Activated naive CD4-positive, alpha-beta T cell treated with anti-CD3 and anti-CD28 coated beads, Interleukin-2, amount 50 U/mL, for 16 hours (primary cell): ENCODE results near the gene CLEC14A.

ENCODE experiments used
- DNase-seq: peaks from one replicate; pipeline ENCODE4 v3.0.0-alpha.2; 2020

Gene CLEC14A, protein sequence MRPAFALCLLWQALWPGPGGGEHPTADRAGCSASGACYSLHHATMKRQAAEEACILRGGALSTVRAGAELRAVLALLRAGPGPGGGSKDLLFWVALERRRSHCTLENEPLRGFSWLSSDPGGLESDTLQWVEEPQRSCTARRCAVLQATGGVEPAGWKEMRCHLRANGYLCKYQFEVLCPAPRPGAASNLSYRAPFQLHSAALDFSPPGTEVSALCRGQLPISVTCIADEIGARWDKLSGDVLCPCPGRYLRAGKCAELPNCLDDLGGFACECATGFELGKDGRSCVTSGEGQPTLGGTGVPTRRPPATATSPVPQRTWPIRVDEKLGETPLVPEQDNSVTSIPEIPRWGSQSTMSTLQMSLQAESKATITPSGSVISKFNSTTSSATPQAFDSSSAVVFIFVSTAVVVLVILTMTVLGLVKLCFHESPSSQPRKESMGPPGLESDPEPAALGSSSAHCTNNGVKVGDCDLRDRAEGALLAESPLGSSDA

DNA sequence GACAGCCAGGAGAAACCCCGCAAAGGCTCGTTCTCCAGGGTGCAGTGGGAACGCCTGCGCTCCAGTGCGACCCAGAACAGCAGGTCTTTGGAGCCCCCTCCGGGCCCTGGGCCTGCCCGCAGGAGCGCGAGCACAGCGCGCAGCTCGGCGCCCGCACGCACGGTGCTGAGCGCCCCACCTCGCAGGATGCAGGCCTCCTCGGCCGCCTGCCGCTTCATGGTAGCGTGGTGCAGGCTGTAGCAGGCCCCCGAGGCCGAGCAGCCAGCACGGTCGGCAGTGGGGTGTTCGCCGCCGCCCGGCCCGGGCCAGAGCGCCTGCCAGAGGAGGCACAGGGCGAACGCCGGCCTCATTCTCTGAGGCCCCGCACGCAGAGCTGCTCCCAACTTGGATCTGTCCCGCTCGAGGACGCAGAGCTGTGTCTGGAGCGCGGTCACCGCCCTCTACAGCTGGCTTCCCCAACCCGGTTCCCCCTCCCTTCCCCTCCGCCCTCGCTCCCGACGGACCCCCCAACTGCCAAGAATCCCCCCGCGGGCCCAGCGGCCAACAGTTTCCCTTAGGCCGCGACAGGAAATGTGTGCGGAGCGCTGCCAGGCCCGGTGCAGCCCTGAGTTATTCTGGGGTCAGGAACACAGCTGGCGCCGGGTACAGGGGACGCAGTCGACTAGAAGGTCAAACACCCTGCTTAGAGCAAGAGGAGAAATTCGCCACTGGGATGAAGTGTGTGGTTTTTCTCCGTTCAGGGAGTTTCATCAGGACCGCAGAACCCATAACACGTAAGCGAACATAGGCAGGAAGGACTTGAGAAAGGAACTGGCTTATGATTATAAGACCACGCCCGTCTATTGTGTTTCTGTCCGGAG lies at the start of gene CLEC14A:
Gene CLEC14A, minus strand, starts transcription at position 421 of the 860 bp plus-strand sequence. Its CDS starts 71 bp downstream, at position 350.
- peak; percentile 23 for DNase-seq

GRCh38 chr14:38302966-38303365 lies 47.1 kb upstream of the CLEC14A start:
- DNase-seq = no peak

DNA sequence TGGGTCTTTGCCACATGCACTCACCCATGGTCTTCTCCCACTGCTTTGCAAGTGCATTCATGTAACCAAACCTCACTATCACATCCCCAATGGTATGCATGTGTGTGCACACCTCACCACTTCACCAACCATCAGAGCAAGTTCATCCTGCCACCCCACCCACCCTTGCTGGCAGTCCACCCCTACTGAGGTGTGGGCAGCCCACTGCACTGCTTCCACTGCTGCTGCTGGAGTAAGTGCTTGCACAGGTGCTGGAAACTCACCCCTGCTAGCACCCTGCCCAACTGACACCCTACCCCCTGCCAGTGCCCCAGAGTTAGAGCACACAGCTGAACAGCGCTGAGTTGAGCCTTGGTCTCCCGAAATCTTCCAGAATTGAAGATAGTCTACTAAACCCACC lies 46.1 kb upstream of the CLEC14A start:
- DNase-seq = no peak

GRCh38 chr14:38297681-38298080 lies 41.8 kb upstream of the CLEC14A start:
- no peak for DNase-seq

DNA sequence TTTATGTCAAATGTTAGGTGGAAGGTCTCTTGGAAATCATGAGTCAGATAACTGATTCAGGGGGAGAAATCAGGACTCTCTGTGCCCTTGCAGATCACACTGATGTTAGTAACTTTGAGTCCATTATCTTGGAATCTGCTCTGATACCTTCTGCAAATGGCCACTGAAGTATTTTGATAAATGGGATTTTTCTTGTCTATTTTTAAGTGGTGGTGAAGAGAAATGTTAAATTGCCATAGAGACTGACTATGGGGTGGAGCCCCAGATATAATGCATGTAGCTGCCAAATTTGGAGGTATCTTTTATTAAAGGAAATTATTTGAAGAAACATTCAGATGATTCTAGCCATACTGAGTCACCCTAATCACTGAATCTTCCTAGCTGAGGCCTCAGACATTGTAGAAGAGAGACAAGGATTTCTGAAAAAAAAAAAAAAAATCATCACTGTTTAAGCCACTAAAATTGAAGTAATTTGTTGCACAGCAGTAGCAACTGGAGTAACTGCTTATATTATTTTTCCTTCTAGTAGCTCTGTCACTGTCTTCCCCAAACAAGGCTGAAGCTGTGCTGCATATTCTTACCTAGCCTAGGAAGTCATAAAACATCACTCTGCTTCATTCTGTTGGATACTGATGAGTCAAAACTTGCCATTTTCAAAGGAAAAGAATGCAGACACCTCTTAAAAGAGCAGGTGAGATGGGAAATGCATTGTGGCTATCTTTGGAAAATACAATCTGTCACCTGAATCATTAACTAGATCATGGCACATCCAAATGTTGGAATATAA lies 36.0 kb upstream of the CLEC14A start:
- DNase-seq = no peak

DNA sequence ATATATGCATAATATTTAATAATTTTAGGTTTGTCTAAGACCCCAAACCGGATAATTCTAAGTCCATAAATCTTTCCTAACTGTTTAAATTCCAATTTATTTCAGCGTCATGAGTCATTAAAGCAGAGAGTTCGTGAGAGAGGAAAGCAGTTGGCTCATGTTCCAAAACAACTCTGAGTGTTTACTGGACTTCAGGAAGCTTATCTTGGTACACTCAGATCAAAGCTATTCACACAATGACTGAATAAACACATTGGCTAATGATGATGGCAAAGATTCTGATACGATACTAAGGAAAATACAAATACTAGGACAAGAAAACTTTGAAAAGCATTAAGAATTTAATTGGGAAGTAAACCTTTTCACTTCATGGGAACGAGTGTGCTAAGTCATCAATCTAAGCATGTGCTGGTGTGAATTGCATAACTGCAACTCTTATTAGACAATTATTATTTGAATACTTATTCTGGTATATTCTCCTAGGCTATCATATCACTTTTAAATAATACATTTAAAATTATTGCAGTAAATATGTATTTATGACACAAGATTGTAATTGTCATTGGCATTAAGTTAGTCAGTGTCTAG lies 34.8 kb upstream of the CLEC14A start:
- no peak for DNase-seq

GRCh38 chr14:38286452-38286851 lies 30.6 kb upstream of the CLEC14A start:
- DNase-seq = no peak

DNA sequence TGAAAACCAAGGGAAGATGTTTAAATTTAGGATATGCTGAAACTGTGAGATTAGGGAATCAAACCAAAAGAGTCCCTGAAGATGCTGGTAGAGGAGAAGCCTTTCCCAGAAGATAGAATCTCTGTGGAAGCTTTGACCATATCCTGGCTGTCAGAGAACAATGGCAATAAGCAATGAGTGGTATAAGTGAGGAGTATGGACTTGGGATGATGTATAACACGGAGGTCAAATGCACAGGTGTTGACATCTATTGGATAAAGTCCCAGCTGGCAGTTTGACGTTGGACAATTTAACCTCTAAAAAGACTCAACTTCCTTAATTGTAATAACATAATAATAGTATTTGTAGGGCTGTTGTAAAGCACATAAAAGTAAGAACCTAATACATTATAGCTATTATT lies 30.1 kb upstream of the CLEC14A start:
- no peak for DNase-seq

GRCh38 chr14:38282936-38283335 lies 27.0 kb upstream of the CLEC14A start:
- DNase-seq = no peak

DNA sequence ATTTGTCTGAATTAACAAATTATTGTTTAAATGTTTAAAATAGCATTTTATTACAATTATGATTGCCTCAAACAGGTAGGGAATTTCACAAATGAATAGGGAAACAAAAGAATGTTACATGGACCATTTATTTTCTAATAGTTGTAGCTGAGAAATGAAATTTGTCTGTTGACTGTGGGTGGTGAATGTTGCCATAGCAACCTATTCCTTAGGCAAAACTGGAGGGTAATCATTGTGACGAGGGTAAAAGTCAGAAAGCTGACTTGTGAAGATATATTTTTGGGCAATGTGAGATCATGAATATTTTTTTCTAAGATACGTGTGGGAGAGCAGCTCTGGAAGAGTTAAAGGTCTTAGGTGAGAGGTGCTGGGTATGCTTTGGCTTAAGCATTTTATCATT lies 24.2 kb upstream of the CLEC14A start:
- DNase-seq = no peak

DNA sequence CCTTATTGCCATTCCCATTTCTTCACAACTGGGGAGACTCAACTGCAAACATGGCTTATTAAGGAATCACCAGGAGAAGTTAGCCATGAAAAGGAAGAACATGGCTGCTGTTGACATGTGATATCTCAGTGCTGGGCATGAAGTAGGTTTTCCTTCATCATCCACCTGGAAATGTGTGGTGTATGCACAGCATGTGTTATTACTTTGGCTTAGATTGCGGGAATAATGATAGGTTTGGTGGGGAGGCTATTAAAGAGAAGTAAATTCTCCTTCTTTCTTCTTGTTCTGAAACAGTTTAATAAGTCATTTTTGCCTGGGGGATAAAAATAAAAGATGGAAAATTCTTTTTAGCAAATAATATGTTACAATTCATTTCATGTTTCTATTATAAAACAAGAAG lies 23.7 kb upstream of the CLEC14A start:
- DNase-seq = no peak

GRCh38 chr14:38278035-38278434 lies 22.1 kb upstream of the CLEC14A start:
- no peak for DNase-seq

GRCh38 chr14:38262844-38263243 lies 7.0 kb upstream of the CLEC14A start:
- no peak for DNase-seq

DNA sequence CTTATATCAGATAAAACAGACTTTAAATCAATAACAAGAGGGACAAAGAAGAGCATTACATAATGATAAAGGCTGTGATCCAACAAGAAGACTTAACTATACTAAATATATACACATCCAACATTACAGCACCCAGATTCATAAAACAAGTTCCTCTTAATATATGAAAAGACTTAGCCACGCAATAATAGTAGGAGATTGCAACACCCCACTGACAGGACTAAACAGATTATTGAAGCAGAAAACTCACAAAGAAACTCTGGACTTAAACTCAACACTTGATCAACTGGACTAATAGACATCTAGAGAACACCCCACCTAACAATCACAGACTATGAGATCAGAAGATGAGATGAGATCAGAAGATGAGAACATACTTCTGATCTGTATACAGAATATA lies 5.7 kb upstream of the CLEC14A start:
- no peak for DNase-seq

GRCh38 chr14:38257507-38257906 lies 1.6 kb upstream of the CLEC14A start:
- no peak for DNase-seq

DNA sequence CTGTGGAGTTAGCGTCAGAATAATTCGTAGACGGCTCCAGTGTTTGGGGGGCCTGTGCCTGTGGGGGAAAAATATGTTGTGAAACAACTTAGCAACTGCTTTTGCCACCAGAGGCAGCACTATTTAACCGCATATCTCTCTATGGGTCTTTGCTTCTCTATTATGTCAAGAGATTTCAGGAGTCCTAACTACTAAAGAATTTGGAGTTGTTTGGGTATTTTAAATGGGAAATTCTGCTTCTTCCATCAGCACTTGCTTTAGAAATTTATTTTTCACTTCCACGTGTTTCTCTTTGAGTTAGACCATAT lies 594 bp upstream of the CLEC14A start:
- DNase-seq = no peak

GRCh38 chr14:38255408-38255672 lies 553 bp downstream of the CLEC14A start:
- no peak for DNase-seq

DNA sequence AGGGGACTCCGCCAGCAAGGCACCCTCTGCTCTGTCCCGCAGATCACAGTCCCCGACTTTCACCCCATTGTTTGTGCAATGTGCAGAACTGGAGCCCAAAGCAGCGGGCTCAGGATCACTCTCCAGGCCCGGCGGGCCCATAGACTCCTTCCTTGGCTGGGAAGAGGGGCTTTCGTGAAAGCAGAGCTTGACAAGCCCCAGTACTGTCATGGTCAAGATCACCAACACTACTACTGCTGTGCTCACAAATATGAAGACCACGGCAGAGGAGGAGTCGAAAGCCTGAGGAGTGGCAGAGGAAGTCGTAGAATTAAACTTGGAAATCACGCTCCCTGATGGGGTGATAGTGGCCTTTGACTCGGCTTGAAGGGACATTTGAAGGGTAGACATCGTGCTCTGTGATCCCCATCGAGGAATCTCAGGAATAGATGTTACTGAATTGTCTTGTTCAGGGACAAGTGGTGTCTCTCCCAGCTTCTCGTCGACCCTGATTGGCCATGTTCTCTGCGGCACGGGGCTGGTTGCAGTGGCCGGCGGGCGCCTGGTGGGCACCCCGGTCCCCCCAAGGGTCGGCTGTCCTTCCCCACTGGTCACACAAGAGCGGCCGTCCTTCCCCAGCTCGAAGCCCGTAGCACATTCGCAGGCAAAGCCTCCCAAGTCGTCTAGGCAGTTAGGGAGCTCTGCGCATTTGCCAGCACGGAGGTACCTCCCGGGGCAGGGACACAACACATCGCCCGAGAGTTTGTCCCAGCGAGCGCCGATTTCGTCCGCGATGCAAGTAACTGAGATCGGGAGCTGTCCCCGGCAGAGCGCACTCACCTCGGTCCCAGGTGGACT lies 1.1 kb downstream of the CLEC14A start:
- DNase-seq = no peak

DNA sequence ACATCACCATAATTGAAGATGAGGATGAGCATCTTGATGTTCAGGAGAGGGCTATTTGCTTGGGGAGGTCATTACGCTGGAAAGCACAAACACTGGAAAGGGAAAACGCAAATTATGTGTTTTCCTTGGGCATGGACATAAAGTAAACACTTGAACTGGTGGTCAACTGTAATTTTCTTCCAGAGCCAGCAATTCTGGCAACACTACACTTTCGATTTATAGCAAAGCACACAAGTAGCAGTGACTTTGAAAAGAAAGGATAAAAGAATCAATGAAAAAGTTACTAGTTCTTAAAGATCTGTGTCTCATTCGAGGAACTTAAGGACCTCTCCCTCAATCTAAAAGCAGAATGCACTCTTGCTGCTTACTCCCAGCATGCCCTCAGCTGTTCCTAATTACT lies 2.2 kb downstream of the CLEC14A start:
- no peak for DNase-seq

GRCh38 chr14:38252066-38252710 lies 3.7 kb downstream of the CLEC14A start:
- DNase-seq = no peak

GRCh38 chr14:38250331-38250730 lies 5.6 kb downstream of the CLEC14A start:
- no peak for DNase-seq
